Testis (tissue), 2 donors: ENCODE measurements around the gene COL4A6.

Source experiments
- POLR2A ChIP-seq: fragments of 450-650 bp; IDR thresholded peaks from one replicate; pipeline ENCODE4 v1.6.1; 2017; ENCODE audit warnings: antibody characterized with exemption, mild to moderate bottlenecking, moderate library complexity
- TF ChIP-seq, protein P1 (sequence below), 3 experiments: fragments of 450-650 bp in 2 of 3; fragments of 200-600 bp in 1 of 3; sonication (generic) in 1 of 3; IDR thresholded peaks; one replicate each; pipeline ENCODE4 v1.5.1; 2016 to 2019; ENCODE audit warnings: antibody characterized with exemption in 3 of 3, mild to moderate bottlenecking in 2 of 3, moderate library complexity in 1 of 3

DNA sequence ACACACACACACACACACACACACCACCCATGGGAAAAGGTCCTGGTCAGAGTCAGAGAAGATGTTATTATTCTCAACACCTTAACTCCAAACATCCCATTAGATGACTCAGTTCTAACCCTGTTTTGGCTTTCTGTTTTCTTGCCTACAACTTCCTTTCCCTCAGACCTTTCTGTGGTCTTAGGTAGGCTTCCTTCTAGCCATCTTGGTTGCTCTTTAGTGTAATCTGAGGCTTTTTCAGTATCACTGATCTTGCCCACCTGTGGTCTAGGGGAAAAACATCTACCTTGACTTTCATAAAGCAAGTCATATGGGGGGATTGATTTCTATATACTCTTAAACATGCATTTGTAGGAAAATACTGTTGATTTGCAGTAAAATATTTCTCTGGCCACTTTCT lies 289.7 kb downstream of the COL4A6 start:
- TF ChIP-seq, protein P1, sequence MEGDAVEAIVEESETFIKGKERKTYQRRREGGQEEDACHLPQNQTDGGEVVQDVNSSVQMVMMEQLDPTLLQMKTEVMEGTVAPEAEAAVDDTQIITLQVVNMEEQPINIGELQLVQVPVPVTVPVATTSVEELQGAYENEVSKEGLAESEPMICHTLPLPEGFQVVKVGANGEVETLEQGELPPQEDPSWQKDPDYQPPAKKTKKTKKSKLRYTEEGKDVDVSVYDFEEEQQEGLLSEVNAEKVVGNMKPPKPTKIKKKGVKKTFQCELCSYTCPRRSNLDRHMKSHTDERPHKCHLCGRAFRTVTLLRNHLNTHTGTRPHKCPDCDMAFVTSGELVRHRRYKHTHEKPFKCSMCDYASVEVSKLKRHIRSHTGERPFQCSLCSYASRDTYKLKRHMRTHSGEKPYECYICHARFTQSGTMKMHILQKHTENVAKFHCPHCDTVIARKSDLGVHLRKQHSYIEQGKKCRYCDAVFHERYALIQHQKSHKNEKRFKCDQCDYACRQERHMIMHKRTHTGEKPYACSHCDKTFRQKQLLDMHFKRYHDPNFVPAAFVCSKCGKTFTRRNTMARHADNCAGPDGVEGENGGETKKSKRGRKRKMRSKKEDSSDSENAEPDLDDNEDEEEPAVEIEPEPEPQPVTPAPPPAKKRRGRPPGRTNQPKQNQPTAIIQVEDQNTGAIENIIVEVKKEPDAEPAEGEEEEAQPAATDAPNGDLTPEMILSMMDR (IDR thresholded peaks at IDR 0.05): no peak
- TF ChIP-seq POLR2A: no peak
